ENCODE data around the gene ACAT2.
"Not testable (repeated sequence)": the region's sequence is repeated elsewhere in the genome, so short reads cannot be mapped to it uniquely, and the experiment has no call there.

ACAT2 gene

DNA sequence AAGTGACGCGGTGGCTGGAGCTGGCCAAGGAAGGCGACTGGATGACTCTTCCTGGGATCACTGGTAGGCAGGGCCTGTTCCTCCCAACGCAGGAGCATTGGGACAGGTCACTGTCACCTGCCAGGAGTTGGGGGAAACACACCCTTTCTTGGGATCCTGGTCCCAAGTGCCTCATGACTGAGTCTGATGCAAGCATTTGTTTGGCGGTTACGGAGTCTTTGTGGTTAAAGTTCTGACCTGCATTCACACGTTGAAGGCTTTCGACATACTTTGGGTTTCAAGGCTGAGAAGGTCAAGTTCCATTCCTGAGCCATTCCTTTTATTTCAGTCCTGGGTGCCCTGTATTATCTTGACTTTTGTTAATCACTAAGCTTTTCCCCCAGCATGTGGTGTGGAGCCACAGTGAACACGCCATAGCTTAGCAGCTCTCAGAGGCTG, 44.2 kb downstream of the ACAT2 start:
- FAIRE-seq (no peak), DNase-seq (ENCODE audit: insufficient read length, low spot score) (no peak)

DNA sequence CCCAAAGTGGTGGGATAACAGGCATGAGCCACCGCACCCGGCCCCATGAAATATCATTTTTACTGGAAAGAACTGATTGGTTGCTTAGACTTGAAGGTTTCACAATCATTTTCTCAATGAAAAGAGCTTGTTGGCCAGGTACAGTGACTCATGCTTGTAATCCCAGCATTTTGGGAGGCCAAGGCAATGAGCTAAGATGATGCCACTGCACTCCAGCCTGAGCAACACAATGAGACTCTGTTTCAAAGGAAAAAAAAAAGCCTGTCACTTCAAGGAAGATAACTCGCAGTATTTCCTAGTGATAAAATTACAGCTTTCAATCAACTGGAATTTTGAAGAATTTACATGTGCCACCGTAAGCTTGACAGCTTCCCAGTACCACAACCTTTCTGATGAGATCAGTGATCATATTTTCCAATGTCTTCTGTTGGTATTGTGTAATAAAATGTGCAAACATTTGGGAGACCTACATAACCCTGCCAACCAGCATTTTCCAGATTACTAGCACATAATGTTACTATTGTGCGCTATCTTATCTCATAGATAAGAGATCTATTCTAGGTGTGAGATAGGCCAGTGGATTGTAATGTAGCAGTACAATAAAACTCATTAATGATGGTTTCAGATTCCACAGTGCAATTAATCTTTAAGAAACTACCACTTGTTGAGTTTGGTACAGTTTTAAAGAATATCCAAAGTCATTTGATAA, 45.5 kb downstream of the ACAT2 start:
- no peak for FAIRE-seq
- no peak for DNase-seq (ENCODE audit: insufficient read length, low spot score)

DNA sequence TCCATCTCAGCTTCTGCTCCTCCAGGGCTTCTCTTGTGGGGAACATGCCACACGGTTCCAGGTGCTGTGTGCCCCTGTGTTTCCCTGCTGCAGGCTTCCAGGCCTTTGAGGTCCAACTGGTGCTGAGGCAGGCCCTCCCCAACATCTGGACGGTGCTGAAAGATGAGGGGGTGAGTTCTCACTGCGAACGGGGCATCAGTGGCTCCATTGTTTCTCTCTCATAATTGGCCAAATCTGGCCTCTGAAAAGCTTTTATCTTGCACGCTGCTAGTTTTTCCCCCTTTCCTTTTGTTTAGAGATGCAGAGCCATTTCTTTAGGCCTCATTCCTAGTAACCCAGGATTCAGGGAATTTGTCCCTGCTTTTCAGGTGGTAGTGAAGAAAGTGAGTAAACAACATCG, 46.8 kb downstream of the ACAT2 start:
- DNase-seq (ENCODE audit: insufficient read length, low spot score): no peak
- no peak for FAIRE-seq

DNA sequence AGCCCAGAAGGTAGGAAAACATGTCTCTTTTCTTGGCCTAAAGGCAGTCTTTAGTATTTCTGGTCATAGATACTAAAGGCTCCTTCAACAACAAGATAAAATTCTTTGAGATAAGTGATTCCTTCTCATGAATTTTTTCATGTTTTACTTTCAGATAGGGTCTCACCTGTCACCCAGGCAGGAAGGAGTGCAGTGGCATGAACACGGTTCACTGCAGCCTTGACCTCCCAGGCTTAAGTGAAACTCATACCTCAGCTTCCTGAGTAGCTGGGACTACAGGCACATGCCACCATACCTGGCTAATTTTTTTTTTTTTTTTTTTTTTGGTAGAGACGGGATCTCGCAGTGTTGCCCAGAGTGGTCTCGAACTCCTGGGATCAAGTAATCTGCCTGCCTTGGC, 47.3 kb downstream of the ACAT2 start:
- DNase-seq (ENCODE audit: insufficient read length, low spot score) (no peak), FAIRE-seq (no peak)

DNA sequence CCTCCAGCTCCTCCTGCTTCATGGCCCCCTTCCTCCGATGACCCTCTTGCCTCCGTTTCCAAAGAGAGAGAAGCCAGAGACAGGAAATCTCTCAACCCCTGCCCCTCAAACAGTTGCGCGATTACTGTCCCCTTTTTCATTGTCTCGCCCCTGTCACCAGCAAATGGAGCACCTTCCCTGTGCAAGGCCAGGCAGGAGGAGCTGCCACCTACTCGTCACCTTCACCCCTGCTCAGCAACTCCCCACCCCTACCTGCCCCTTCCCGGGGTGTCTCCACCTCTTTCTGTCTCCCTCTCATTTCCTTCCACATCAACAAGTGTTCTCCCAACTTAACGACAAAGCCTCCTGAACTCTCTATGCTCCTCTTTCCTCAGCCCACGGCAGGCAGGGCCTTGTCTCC, 51.9 kb downstream of the ACAT2 start:
- FAIRE-seq (no peak), DNase-seq (ENCODE audit: insufficient read length, low spot score) (no peak)

DNA sequence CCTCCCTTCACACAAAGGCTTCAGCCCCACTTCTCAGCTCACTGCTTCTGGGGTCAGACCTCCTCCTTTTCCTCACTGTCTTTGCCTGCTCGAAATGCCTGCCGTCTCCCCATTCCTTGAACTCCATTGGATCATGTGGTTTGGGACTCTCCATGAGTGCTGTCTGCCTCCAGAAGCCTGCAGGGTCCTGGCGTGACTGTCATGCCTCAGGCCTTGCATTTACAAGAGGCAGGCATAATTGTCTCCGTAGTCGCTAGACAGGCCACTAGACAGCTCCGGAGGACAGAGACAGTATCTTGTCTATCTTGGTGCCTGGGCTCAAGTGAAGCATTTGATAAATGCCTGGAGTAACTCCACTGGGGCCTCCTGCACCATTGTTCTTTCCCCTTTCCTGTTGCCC, 53.6 kb downstream of the ACAT2 start:
- no peak for FAIRE-seq

DNA sequence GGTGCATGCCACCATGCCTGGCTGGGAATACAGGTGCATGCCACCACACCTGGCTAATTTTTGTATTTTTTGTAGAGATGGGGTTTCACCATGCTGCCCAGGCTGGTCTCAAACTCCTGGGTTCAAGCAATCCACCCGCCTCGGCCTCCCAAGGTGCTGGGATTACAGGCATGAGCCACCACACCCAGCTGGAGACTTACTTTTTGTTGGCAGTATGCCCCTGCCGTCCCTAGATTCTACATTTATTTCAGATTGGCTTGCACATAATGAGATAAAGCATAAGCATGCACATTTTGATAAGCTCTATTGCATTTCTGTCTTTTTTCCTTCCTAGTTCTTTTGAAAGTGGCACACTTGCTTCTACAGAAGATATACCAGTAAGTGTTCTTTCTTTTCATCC, 54.9 kb downstream of the ACAT2 start:
- not testable (repeated sequence) for FAIRE-seq; DNase-seq (ENCODE audit: insufficient read length, low spot score)

More for the DNA sequence above, 53.6 kb downstream of the ACAT2 start:
- no peak for DNase-seq (ENCODE audit: insufficient read length, low spot score)

DNA sequence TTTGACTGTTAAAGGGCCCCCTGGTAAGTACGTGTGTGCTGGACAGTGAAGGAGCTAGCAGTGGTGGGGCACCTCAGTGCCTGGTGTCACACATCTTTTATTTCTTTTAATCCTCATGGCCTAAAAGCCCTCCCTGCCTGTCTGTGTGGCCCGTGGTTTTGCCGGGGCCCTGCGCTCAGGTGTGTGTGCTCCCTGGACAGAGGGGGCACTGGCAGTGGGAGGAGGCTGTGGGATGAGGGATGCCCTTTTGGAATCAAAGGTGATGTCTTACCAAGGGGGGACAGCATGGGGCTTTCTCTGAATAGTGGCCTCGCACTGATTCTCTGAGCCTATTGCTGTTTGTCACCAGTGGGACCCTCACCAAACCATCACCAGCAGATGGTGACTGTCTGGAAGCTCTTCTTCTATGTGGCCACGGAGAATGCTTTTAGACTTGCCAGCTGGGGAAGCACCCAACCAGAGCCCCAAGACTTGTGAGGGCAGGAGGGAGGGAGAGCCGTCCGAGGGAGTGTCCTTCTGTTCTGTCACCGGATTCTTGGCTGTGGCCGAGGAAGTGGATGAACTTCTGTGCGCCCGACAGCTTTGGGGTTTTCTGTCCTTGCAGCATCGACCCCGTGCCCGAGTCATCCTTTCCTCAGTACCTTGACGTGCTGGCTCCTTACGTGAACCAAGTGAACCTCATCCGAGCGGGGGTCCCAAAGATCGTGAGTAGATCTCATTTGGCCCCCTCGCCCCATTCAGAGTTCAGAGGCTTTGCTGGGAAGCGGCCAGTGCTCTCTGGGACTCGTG, 56.3 kb downstream of the ACAT2 start:
- no peak for FAIRE-seq
- DNase-seq (ENCODE audit: insufficient read length, low spot score): no peak

DNA sequence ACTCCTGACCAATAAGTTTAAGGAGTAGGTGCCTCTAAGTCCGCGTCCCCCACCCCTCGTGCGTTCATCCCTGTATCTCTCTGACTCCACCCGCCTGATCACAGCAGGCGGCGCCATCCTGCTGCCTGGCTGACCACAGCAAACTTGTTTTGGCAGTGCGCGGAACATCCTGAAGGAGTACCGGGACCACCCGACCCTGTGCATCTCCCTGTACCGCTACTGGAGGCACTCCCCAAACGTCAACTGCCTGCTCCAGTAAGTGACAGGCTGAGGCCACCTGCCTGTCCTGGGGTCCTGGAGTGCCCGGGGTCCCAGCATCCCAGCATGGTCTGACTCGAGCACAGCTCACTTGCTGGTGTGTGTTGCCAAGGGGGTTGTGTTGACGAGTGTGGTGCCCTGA, 57.3 kb downstream of the ACAT2 start:
- DNase-seq (ENCODE audit: insufficient read length, low spot score) (no peak), FAIRE-seq (no peak)

DNA sequence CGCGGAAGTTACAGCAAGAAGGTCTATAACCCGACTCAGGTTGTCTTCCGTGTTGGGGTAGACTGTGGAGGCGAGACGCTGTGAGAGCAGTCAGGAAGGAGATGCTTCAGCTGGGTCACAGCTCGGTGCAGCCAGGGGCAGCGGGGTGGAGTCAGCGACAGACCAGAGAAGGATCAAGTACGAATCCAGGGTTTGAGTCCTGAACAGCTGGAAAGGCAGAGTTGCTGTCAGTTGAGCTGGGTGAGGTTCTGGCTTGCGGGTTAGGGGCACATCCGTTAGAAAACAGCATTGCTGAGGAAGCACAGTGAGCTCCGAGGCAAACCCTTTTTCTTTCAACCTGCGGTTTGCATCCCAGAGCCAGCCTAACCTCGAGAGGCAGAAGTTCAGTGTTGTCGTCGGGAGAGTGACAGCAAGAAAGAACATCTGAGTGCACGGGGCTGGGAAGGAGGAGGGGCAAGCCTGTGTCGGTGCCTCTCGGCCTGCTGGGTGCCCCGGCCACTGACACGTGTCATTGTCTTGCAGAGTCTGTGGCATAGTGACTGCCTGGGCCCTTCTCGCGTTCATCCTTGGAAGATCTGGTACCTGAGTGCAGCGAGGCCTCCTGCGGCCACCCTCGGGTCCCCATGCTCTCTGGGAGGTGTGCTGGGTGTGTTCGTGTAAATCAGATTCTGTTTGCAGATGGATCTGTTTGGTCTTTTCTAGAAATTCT, 58.2 kb downstream of the ACAT2 start:
- FAIRE-seq: no peak
- no peak for DNase-seq (ENCODE audit: insufficient read length, low spot score)

DNA sequence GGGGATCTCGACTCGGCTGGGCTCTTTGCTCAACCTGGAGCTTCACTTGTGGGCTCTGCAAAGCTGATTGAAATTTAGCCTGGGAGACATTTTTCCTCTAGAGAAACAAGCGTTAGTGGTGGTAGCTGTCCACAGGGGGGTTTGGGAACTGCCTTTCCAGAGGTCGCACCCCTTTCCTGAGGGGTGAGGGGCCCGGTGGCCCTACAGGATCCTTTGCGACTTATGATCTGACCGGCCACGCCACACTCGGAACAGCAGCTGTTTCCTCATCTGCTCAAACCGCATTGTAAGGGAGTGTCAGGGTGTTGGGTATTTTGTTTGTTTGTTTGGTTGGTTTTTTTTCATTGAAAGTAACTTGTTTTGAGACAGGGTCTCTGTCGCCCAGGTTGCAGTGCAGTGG, 59.3 kb downstream of the ACAT2 start:
- DNase-seq (ENCODE audit: insufficient read length, low spot score) (no peak), FAIRE-seq (no peak)

DNA sequence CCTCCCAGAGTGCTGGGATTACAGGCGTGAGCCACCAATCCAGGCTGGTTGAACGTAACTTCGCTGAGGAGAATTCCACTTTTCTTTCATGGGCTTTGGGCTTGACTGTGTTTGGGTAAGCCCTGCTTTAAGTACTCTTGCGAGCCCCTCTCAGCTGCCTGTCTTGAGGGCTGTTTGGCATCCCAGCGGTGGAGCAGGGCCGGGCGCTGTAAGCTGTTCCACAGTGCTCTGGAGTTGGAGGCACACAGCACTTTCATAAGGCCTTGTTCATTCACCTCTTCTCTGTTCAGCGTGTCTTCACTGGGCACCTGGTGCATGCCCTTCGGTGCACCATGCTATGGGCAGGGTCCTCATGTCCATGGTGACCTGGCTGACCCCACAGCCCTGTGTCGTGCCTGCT, 59.9 kb downstream of the ACAT2 start:
- DNase-seq (ENCODE audit: insufficient read length, low spot score) (no peak), FAIRE-seq (no peak)

DNA sequence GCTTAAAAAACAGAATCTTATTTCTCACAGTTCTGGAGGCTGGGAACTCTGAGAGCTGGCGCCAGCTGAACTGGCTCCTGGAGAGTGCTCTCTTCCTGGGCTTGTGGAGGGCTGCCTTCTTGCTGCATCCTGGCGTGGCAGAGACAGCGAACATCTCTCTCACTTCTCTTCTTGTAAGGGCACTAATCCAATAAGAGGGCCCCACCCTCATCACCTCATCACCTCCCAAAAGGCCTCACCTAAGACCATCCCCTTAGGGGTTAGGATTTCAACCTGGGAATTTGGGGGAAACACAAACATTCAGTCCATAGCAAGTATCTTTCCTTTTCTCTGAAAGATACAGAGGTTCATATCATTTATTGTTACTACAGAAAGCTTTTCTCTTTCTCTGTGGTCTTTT, 62.1 kb downstream of the ACAT2 start:
- DNase-seq (ENCODE audit: insufficient read length, low spot score) (no peak), FAIRE-seq (no peak)

DNA sequence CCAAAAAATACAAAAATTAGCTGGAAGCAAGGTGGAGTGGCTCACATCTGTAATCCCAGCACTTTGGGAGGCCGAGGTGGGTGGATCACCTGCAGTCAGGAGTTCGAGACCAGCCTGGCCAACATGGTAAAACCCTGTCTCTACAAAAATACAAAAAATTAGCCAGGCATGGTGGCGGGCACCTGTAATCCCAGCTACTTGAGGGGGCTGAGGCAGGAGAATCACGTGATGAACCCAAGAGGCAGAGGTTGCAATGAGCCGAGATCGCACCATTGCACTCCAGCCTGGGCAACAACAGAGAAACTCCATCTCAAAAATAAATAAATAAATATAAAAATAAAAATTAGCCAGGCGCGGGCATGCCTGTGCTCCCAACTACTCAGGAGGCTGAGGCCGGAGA, 62.8 kb downstream of the ACAT2 start:
- not testable (repeated sequence) for FAIRE-seq; DNase-seq (ENCODE audit: insufficient read length, low spot score)

DNA sequence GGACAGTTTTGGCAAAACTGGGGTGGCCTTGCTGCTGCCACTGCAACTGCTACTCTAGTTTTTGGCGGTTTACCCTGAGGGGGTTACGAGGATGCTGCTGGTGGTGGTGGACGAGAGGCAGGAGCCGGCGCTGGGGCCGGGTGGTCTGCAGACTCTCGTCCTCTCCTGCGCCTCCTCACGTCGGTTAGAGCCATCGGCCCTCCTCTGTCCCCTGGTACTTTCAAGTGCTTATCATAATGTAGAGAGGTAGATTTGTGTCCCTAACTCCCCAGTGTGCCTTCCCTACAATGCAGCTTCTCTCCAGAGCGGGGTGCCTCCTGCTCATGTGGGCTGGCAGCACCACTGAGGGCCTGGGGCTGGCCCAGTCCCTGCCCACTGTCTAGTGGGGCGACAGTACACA, 64.2 kb downstream of the ACAT2 start:
- FAIRE-seq (no peak), DNase-seq (ENCODE audit: insufficient read length, low spot score) (no peak)

DNA sequence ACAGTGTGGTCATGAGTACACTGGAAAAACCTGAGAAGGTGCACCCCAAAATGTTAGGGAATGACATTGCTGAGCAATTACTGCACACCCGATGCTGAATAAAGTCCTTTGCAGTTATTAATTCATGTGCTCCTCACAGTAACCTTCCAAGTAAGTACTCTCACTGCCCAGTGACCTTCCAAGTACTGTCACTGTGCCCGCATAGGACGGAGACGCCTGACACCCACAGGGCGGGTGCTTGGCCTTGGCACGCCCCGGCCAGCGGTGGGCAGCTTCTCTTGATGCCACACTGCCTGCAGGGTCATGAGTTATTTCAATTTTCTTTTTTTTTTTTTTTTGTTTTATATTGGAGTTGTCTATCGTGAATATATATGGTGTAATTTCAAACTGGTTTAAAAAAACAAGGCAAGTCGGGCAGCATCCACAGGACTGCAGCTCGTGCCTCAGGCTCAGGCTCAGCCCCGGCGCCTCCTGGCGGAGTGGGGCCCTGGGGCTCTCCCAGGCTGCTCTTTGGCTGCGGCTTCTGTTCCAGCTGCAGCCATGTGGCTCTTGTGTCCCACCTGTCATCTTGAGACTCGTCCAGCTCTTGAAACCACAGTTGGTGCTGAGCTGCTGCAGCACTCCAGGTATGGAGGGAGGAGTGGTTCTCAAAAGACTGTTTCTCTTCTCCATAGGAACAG, 65.3 kb downstream of the ACAT2 start:
- no peak for FAIRE-seq
- DNase-seq (ENCODE audit: insufficient read length, low spot score): no peak

DNA sequence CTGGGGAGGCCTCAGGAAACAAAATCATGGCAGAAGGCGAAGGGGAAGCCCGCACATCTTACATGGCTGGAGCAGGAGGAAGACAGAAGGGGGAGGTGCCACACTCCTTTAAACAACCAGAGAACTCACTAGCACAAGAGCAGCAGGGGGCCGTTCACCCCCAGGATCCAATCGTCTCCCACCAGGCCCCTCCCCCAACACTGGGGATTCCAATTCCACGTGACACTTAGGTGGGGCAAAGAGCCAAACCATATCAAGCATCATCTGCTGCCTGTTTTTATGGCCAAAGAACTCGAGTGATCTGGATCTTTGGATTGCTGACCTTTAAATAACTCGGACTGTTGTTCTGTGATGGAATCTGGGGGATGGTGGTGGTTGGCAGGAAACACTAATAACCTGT, 66.2 kb downstream of the ACAT2 start:
- DNase-seq (ENCODE audit: insufficient read length, low spot score) (no peak), FAIRE-seq (no peak)
